PFSK-1 (cell line): ENCODE measurements around the gene EBP.
A peak's percentile ranks its signal among the peaks of the same experiment; 100 is the strongest.

Experiments
- FOXP2 ChIP-seq: optimal IDR thresholded peaks from 2 replicates; pipeline ENCODE3; 2011; ENCODE audit warnings: borderline replicate concordance, control low read depth, inconsistent platforms; ENCODE audit not compliant: insufficient read depth; ENCODE audit errors: extremely low read length, extremely low read depth
- POLR2AphosphoS5 ChIP-seq: IDR thresholded peaks from 2 replicates; pipeline ENCODE4 v1.6.1; 2012; ENCODE audit warnings: low read depth, mild to moderate bottlenecking, control low read depth, low read length, moderate library complexity
- REST ChIP-seq, 2 experiments: IDR thresholded peaks; 2 replicates each; pipeline versions ENCODE4 v1.6.1 to v1.8.0; 2011 to 2012; ENCODE audit warnings: low read depth in 2 of 2, low read length in 2 of 2, control low read depth in 1 of 2, inconsistent platforms in 1 of 2, mild to moderate bottlenecking in 1 of 2, moderate library complexity in 1 of 2; ENCODE audit not compliant: insufficient read depth in 1 of 2
- SIN3A ChIP-seq: IDR thresholded peaks from 2 replicates; pipeline ENCODE4 v1.6.1; 2012; ENCODE audit warnings: mild to moderate bottlenecking, low read length, moderate library complexity, borderline replicate concordance; ENCODE audit not compliant: insufficient read depth
- TAF1 ChIP-seq: IDR thresholded peaks from 2 replicates; pipeline ENCODE4 v1.6.1; 2012; ENCODE audit warnings: low read length, control low read depth, borderline replicate concordance; ENCODE audit not compliant: insufficient read depth

The EBP gene

DNA sequence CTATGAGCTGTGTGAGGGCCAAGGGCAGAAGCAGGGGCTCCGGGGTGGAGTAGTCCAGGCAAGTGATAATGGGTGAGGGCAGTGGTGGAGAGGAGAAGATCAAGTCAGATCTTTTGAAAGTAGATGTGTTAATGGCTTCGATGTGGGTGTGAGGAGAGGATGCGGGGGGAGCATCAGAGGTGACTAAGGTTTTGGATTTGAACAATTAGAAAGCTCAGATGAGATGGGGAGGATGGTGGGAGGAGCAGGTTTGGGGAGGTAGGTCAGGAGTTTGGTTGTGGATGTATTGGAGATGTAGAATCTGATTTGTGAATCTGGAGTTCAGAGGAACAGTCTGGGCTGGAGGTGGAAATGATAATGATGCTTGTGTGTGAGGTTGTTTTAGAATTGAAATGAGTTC lies 41.0 kb upstream of the EBP start:
- no peak for TF ChIP-seq SIN3A
- TF ChIP-seq FOXP2 = no peak
- no peak for TF ChIP-seq POLR2AphosphoS5
- no peak for TF ChIP-seq REST (IDR thresholded peaks at IDR 0.05; ENCODE audit: insufficient read depth in 1 of 2, low read depth in 2 of 2, low read length in 2 of 2)
- no peak for TF ChIP-seq TAF1

- no peak for TF ChIP-seq REST (IDR thresholded peaks at IDR 0.05; ENCODE audit: insufficient read depth in 1 of 2, low read depth in 2 of 2, low read length in 2 of 2)
Observed at GRCh38 chrX:48482526-48482925, 39.1 kb upstream of the EBP start.

DNA sequence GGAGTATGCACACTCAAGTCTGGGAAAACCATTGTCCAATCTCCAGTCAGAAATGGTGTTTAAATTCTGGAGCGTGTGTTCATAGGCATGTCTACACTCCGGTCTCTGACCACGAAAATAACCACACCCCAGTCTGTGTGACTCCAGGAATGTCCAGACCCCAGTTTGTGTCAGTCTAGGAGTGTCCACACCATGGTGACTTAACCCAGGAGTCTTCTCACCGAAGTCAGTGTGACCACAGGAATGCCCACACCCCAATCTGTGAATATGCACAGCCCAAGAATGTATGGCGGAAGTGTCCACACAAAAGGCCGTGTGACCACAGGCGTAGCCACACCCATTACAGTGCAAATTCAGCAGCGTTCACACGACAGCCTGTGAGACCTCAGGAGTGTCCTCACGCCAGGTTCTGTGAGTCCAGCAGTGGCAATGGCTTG lies 34.2 kb upstream of the EBP start:
- no peak for TF ChIP-seq REST (IDR thresholded peaks at IDR 0.05; ENCODE audit: insufficient read depth in 1 of 2, low read depth in 2 of 2, low read length in 2 of 2)
- TF ChIP-seq POLR2AphosphoS5 = 0 out of 2 replicates have a peak, but pooled peaks have one; percentile 6

GRCh38 chrX:48488034-48488433 lies 33.6 kb upstream of the EBP start:
- TF ChIP-seq TAF1 = no peak
- no peak for TF ChIP-seq SIN3A
- TF ChIP-seq FOXP2 = no peak
- no peak for TF ChIP-seq REST (IDR thresholded peaks at IDR 0.05; ENCODE audit: insufficient read depth in 1 of 2, low read depth in 2 of 2, low read length in 2 of 2)
- TF ChIP-seq POLR2AphosphoS5 = no peak

DNA sequence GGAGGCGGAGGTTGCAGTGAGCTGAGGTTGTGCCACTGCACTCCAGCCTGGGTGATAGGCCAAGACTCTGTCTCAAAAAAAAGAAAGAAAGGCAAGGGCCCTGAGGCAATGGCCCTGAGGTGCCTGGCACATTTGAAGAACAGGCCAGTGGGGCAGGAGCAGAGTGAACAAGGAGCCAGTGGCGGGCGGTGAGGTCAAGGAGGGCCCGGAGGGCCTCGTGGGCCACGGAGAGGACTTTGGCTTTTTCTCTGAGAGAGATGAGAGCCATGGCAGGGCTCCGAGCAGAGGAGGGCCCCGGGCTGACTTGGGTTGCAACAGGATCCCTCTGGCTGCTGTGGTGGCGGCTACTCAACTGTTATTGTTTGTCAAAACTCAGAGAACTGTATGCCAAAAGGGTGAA lies 32.3 kb upstream of the EBP start:
- TF ChIP-seq REST (IDR thresholded peaks at IDR 0.05; ENCODE audit: insufficient read depth in 1 of 2, low read depth in 2 of 2, low read length in 2 of 2) = no peak
- TF ChIP-seq POLR2AphosphoS5 = no peak
- no peak for TF ChIP-seq TAF1
- no peak for TF ChIP-seq FOXP2
- no peak for TF ChIP-seq SIN3A
